Activated CD4-positive, alpha-beta T cell treated with anti-CD3 and anti-CD28 coated beads for 36 hours (primary cell): Measurements from ENCODE around the gene PYHIN1. TPM values are rescaled to one million over a fixed set of nuclear protein-coding genes. Genes with fewer than 3 reads are reported as not detected.
"Not testable (repeated sequence)": the region's sequence is repeated elsewhere in the genome, so short reads cannot be mapped to it uniquely, and the experiment has no call there.

ENCODE experiments used
- ATAC-seq: fragments of 200-7000 bp; cut with Tn5 transposase; one replicate; pipeline ENCODE4 v1.10.0; 2021; ENCODE audit warnings: mild to moderate bottlenecking, moderate library complexity
- CTCF ChIA-PET: fragments of 350-600 bp; sonication (Branson Sonifier 250); formaldehyde crosslinking; loops from one replicate; lab custom pipeline; 2021; ENCODE audit warnings: antibody characterized with exemption; lab: Charles Lee
- POLR2A ChIA-PET: fragments of 350-600 bp; sonication (Branson Sonifier 250); formaldehyde crosslinking; loops from one replicate; lab custom pipeline; 2021; ENCODE audit warnings: antibody characterized with exemption, inconsistent platforms; lab: Charles Lee
- DNase-seq: peaks from one replicate; pipeline ENCODE4 v3.0.0-alpha.2; 2020
- H3K27ac Mint-ChIP-seq: one replicate; pipeline ENCODE4 v1.8.0; 2021; ENCODE audit warnings: mixed read lengths
- H3K27me3 Mint-ChIP-seq: one replicate; pipeline ENCODE4 v1.8.0; 2021; ENCODE audit warnings: mixed read lengths
- H3K36me3 Mint-ChIP-seq: one replicate; pipeline ENCODE4 v1.8.0; 2021; ENCODE audit warnings: low read depth, mixed read lengths
- H3K4me1 Mint-ChIP-seq: one replicate; pipeline ENCODE4 v1.8.0; 2021; ENCODE audit warnings: mixed read lengths
- H3K4me3 Mint-ChIP-seq: one replicate; pipeline ENCODE4 v1.8.0; 2021; ENCODE audit warnings: mild to moderate bottlenecking, moderate library complexity, mixed read lengths
- H3K9me3 Mint-ChIP-seq: one replicate; pipeline ENCODE4 v1.8.0; 2021; ENCODE audit warnings: low read depth, mixed read lengths
- intact Hi-C, 2 experiments: fragments of 100-400 bp; cut with DNase I in 1 of 2; cut with micrococcal nuclease in 1 of 2; formaldehyde crosslinking; loops; one replicate each; pipeline versions ENCODE4 v1.14.2 to v1.15.1; 2022 to 2024; cut with DNase I, micrococcal nuclease
- total RNA-seq, 2 experiments: library from RNA; stranded (reverse); gene quantifications; one replicate each; pipeline ENCODE4 v1.2.3, GENCODE V29; 2021

PYHIN1 gene
- total RNA-seq, 2 experiments from 2014 or later, result 5.6 to 6.8 TPM

- ATAC-seq, result no peak
- ChIA-PET POLR2A (no interaction called here), CTCF (interaction anchor here (0.6 to 0.9 kb wide), 3 partner anchors 37 to 349 kb away, joined by 3 read pairs; no protein-coding TSS in a partner anchor)
- Mint-ChIP-seq H3K36me3 (peaks cover 11% of the 10 kb centered on the region), H3K9me3 (no peaks in the 10 kb centered on the region), H3K4me1 (peaks cover 31% of the 10 kb centered on the region), H3K4me3 (no peak overlapping the region), H3K27ac (no peak overlapping the region), H3K27me3 (no peaks in the 10 kb centered on the region)
- intact Hi-C loops, result no loop called here
- DNase-seq, result no peak
Measured at GRCh38 chr1:159000070-159000409, 68.7 kb downstream of the PYHIN1 start.

- ATAC-seq, result peak; percentile 40
- Mint-ChIP-seq H3K27me3 (no peaks in the 10 kb centered on the region), H3K36me3 (peaks cover 15% of the 10 kb centered on the region)
Measured at GRCh38 chr1:159000625-159001024, 69.3 kb downstream of the PYHIN1 start.

GRCh38 chr1:159005161-159005560 lies 73.8 kb downstream of the PYHIN1 start:
- Mint-ChIP-seq H3K27me3 (no peaks in the 10 kb centered on the region), H3K36me3 (peaks cover 35% of the 10 kb centered on the region), H3K27ac (peak overlapping the region; percentile 49), H3K4me3 (no peak overlapping the region), H3K9me3 (no peaks in the 10 kb centered on the region), H3K4me1 (peaks cover 45% of the 10 kb centered on the region)
- ChIA-PET POLR2A (interaction anchor here (0.6 kb wide), 1 partner anchor 51 kb away, joined by 5 read pairs; no protein-coding TSS in a partner anchor), CTCF (no interaction called here)
- intact Hi-C loops, result loop anchor here in 1 of 2 experiments (5.0 kb wide), 2 partner anchors 188 to 853 kb away; no protein-coding TSS in a partner anchor
- DNase-seq (no peak), ATAC-seq (no peak)

More at GRCh38 chr1:159000625-159001024, 69.3 kb downstream of the PYHIN1 start:
- no peak for DNase-seq
- Mint-ChIP-seq H3K4me1 (peaks cover 36% of the 10 kb centered on the region), H3K27ac (peak overlapping the region; percentile 15), H3K9me3 (no peaks in the 10 kb centered on the region), H3K4me3 (no peak overlapping the region)
- intact Hi-C loops, result no loop called here
- ChIA-PET CTCF (interaction anchor here (0.8 to 0.9 kb wide), 2 partner anchors 208 to 349 kb away, joined by 3 read pairs; no protein-coding TSS in a partner anchor), POLR2A (interaction anchor here (0.8 kb wide), 1 partner anchor 117 kb away, joined by 4 read pairs; no protein-coding TSS in a partner anchor)

GRCh38 chr1:159005676-159006075 lies 74.3 kb downstream of the PYHIN1 start:
- intact Hi-C loops, result loop anchor here in 1 of 2 experiments (5.0 kb wide), 2 partner anchors 188 to 853 kb away; no protein-coding TSS in a partner anchor
- peak overlapping the region; percentile 49 for H3K27ac Mint-ChIP-seq
- H3K27me3 Mint-ChIP-seq, result no peaks in the 10 kb centered on the region
- no peak overlapping the region for H3K4me3 Mint-ChIP-seq
- peaks cover 39% of the 10 kb centered on the region for H3K36me3 Mint-ChIP-seq
- DNase-seq (no peak), ATAC-seq (no peak)
- ChIA-PET CTCF (no interaction called here), POLR2A (interaction anchor here (0.6 kb wide), 1 partner anchor 51 kb away, joined by 5 read pairs; no protein-coding TSS in a partner anchor)
- no peaks in the 10 kb centered on the region for H3K9me3 Mint-ChIP-seq
- H3K4me1 Mint-ChIP-seq, result peaks cover 43% of the 10 kb centered on the region

- Mint-ChIP-seq H3K27ac (peak overlapping the region; percentile 52), H3K4me1 (peaks cover 41% of the 10 kb centered on the region), H3K36me3 (peaks cover 42% of the 10 kb centered on the region)
- intact Hi-C loops, result loop anchor here in 1 of 2 experiments (5.0 kb wide), 2 partner anchors 189 to 854 kb away; no protein-coding TSS in a partner anchor
- H3K4me3 Mint-ChIP-seq, POLR2A ChIA-PET, H3K27me3 Mint-ChIP-seq, H3K9me3 Mint-ChIP-seq, DNase-seq, ATAC-seq, CTCF ChIA-PET: not testable (repeated sequence)
Measured at GRCh38 chr1:159006210-159006807, 75.0 kb downstream of the PYHIN1 start.

- ChIA-PET POLR2A (no interaction called here), CTCF (interaction anchor here (1.3 to 1.7 kb wide), 3 partner anchors 11 to 69 kb away, joined by 4 to 5 read pairs (median 5); partner anchors contain the start of gene AIM2)
- Mint-ChIP-seq H3K4me1 (peaks cover 41% of the 10 kb centered on the region), H3K36me3 (peaks cover 55% of the 10 kb centered on the region), H3K27ac (peak overlapping the region; percentile 87), H3K27me3 (no peaks in the 10 kb centered on the region), H3K4me3 (no peak overlapping the region), H3K9me3 (no peaks in the 10 kb centered on the region)
- DNase-seq (no peak), ATAC-seq (no peak)
- intact Hi-C loops, result loop anchor here in 1 of 2 experiments (2.0 to 5.0 kb wide), 3 partner anchors 75 to 855 kb away; no protein-coding TSS in a partner anchor
Measured at GRCh38 chr1:159007726-159008125, 76.4 kb downstream of the PYHIN1 start.

GRCh38 chr1:159008744-159009188 lies 77.4 kb downstream of the PYHIN1 start:
- intact Hi-C loops, result loop anchor here (1.0 to 5.0 kb wide), 7 partner anchors 39 to 856 kb away; partner anchors contain the start of gene AIM2 (in 1 of the 2)

GRCh38 chr1:159009287-159009686 lies 77.9 kb downstream of the PYHIN1 start:
- peak overlapping the region; percentile 82 for H3K4me3 Mint-ChIP-seq
- ChIA-PET CTCF (interaction anchor here (1.5 to 3.4 kb wide), 5 partner anchors 11 to 80 kb away, joined by 5 to 17 read pairs (median 10); partner anchors contain the start of gene AIM2), POLR2A (interaction anchor here (0.9 to 2.7 kb wide), 6 partner anchors 11 to 190 kb away, joined by 3 to 43 read pairs (median 6); partner anchors contain the start of gene AIM2)
- H3K36me3 Mint-ChIP-seq, result peaks cover 71% of the 10 kb centered on the region
- H3K27me3 Mint-ChIP-seq, result no peaks in the 10 kb centered on the region
- H3K27ac Mint-ChIP-seq, result peak overlapping the region; percentile 97
- DNase-seq (peak; percentile 32), ATAC-seq (peak; percentile 32)
- no peaks in the 10 kb centered on the region for H3K9me3 Mint-ChIP-seq
- H3K4me1 Mint-ChIP-seq, result peaks cover 42% of the 10 kb centered on the region
- intact Hi-C loops, result loop anchor here (1.0 to 5.0 kb wide), 7 partner anchors 40 to 857 kb away; partner anchors contain the start of gene AIM2 (in 1 of the 2)

More at GRCh38 chr1:159008744-159009188, 77.4 kb downstream of the PYHIN1 start:
- DNase-seq (peak; percentile 83), ATAC-seq (peak; percentile 53)
- Mint-ChIP-seq H3K27me3 (no peaks in the 10 kb centered on the region), H3K9me3 (no peaks in the 10 kb centered on the region), H3K27ac (peak overlapping the region; percentile 97), H3K4me3 (peak overlapping the region; percentile 82), H3K4me1 (peaks cover 41% of the 10 kb centered on the region), H3K36me3 (peaks cover 65% of the 10 kb centered on the region)
- ChIA-PET CTCF (interaction anchor here (1.3 to 3.4 kb wide), 6 partner anchors 10 to 80 kb away, joined by 4 to 17 read pairs (median 8); partner anchors contain the start of gene AIM2), POLR2A (interaction anchor here (1.2 to 2.7 kb wide), 3 partner anchors 63 to 81 kb away, joined by 5 to 43 read pairs (median 19); partner anchors contain the start of gene AIM2)

- Mint-ChIP-seq H3K27ac (peak within 1 kb of the TSS; percentile 97), H3K9me3 (no peaks in the 10 kb centered on the region), H3K4me1 (peaks cover 43% of the 10 kb centered on the region), H3K4me3 (peak within 1 kb of the TSS; percentile 82), H3K36me3 (peaks cover 76% of the 10 kb centered on the region), H3K27me3 (no peaks in the 10 kb centered on the region)
- intact Hi-C loops, result loop anchor here (1.0 to 5.0 kb wide), 11 partner anchors 41 to 1873 kb away; partner anchors contain the start of genes ETV3 (in 2 of the 2), AIM2 (in 1 of the 2) and DCAF8 (in 1 of the 2)
- ATAC-seq, result peak; percentile 70
- ChIA-PET CTCF (interaction anchor here (1.5 to 3.4 kb wide), 4 partner anchors 12 to 79 kb away, joined by 6 to 17 read pairs (median 10); partner anchors contain the start of gene AIM2), POLR2A (interaction anchor here (0.6 to 2.7 kb wide), 9 partner anchors 11 to 500 kb away, joined by 3 to 43 read pairs (median 5); partner anchors contain the start of gene AIM2)
- DNase-seq, result peak; percentile 75
Measured at GRCh38 chr1:159009704-159010361, 78.5 kb downstream of the PYHIN1 start, which contains the start of gene IFI16. IFI16 (plus strand) TSS chr1:159009907; CDS start chr1:159014681, 4,774 bp downstream.

GRCh38 chr1:159010391-159010790 lies 79.0 kb downstream of the PYHIN1 start:
- Mint-ChIP-seq H3K36me3 (peaks cover 79% of the 10 kb centered on the region), H3K4me1 (peaks cover 43% of the 10 kb centered on the region), H3K9me3 (no peaks in the 10 kb centered on the region), H3K27me3 (no peaks in the 10 kb centered on the region), H3K27ac (peak overlapping the region; percentile 97), H3K4me3 (peak overlapping the region; percentile 82)
- CTCF ChIA-PET, result interaction anchor here (1.5 to 3.4 kb wide), 3 partner anchors 61 to 79 kb away, joined by 6 to 17 read pairs (median 11); partner anchors contain the start of gene AIM2
- POLR2A ChIA-PET, result interaction anchor here (0.6 to 2.7 kb wide), 5 partner anchors 12 to 501 kb away, joined by 4 to 43 read pairs (median 7); partner anchors contain the start of gene AIM2
- intact Hi-C loops, result loop anchor here (1.0 to 5.0 kb wide), 5 partner anchors 41 to 1873 kb away; partner anchors contain the start of genes ETV3 (in 2 of the 2) and DCAF8 (in 1 of the 2)
- ATAC-seq (no peak), DNase-seq (no peak)
